Heart left ventricle (tissue), 16 donors: ENCODE measurements around the gene WRAP73. TPM values are rescaled to one million over a fixed set of nuclear protein-coding genes. Genes with fewer than 3 reads are reported as not detected.
A peak's percentile ranks its signal among the peaks of the same experiment; 100 is the strongest.

ENCODE experiments used
- ATAC-seq, 4 donors: fragments of 200-7000 bp; cut with Tn5 transposase; one replicate each; pipeline ENCODE4 v1.9.1; 2020 to 2022; ENCODE audit warnings: moderate library complexity in 4 of 4, mild to moderate bottlenecking in 3 of 4, moderate number of reproducible peaks in 1 of 4
- DNase-seq, 5 donors: peaks; one replicate each; pipeline ENCODE4 v3.0.0-alpha.2; 2020
- H3K27ac ChIP-seq, 12 donors: fragments of 200-600 bp; sonication (generic) in 4 of 12; one replicate each; pipeline versions ENCODE4 v1.5.0 to v1.8.0; 2016 to 2022; ENCODE audit warnings: mild to moderate bottlenecking in 2 of 12
- H3K27me3 ChIP-seq, 9 donors: fragments of 200-600 bp; sonication (generic) in 2 of 9; one replicate each; pipeline versions ENCODE4 v1.5.1 to v1.8.0; 2016 to 2022; ENCODE audit warnings: mild to moderate bottlenecking in 3 of 9
- H3K36me3 ChIP-seq, 9 donors: fragments of 200-600 bp; sonication (generic) in 2 of 9; one replicate each; pipeline versions ENCODE4 v1.5.0 to v1.8.0; 2018 to 2022; ENCODE audit warnings: mild to moderate bottlenecking in 2 of 9
- H3K4me1 ChIP-seq, 12 donors: fragments of 200-600 bp; sonication (generic) in 4 of 12; one replicate each; pipeline versions ENCODE4 v1.5.0 to v1.8.0; 2016 to 2022; ENCODE audit warnings: mild to moderate bottlenecking in 3 of 12
- H3K4me3 ChIP-seq, 12 donors: fragments of 200-600 bp; sonication (generic) in 4 of 12; one replicate each; pipeline versions ENCODE4 v1.5.0 to v1.8.0; 2017 to 2022; ENCODE audit warnings: mild to moderate bottlenecking in 9 of 12, moderate library complexity in 4 of 12
- H3K9me3 ChIP-seq, 12 donors: fragments of 200-600 bp; sonication (generic) in 4 of 12; one replicate each; pipeline versions ENCODE4 v1.5.0 to v1.8.0; 2016 to 2022; ENCODE audit warnings: mild to moderate bottlenecking in 1 of 12
- CTCF ChIP-seq, 12 donors: fragments of 200-600 bp; sonication (generic) in 4 of 12; IDR thresholded peaks; one replicate each; pipeline versions ENCODE4 v1.5.0 to v1.8.0; 2018 to 2022; ENCODE audit warnings: antibody characterized with exemption in 12 of 12, mild to moderate bottlenecking in 5 of 12
- POLR2A ChIP-seq, 2 donors: fragments of 450-650 bp; IDR thresholded peaks; one replicate each; pipeline ENCODE4 v1.6.1; 2017; ENCODE audit warnings: antibody characterized with exemption in 2 of 2, mild to moderate bottlenecking in 2 of 2, moderate library complexity in 2 of 2
- WGBS, 4 donors: extraction: QIAGEN DNeasy Blood & Tissue Kit in 2 of 4; methylation state at CpG; one replicate each; pipeline versions ENCODE4 v1.1.5 to v1.1.7; 2013 to 2018; 5-methylcytosine and 5-hydroxymethylcytosine counted together
- intact Hi-C, 10 donors: fragments of 100-400 bp; cut with DNase I; formaldehyde crosslinking; loops; one replicate each; pipeline versions ENCODE4 v1.11.1 to v1.14.2; 2022
- polyA plus RNA-seq, 2 donors: library from polyadenylated mRNA; stranded (reverse); fragments of 200-250 nt; gene quantifications; one replicate each; pipeline ENCODE4 v1.2.3, GENCODE V29; 2013
- total RNA-seq, 9 donors: library from RNA; depleted of rRNA in 2 of 9; stranded (reverse); fragments of >200 nt in 2 of 9; fragmentation: NEBNext Ultra II Directional in 3 of 9; extraction: Animal tissue kit (Norgen Biotek cat#: 25700) in 3 of 9; gene quantifications; one replicate each; pipeline versions ENCODE4 v1.1.0 to v1.2.4, GENCODE V29; 2016 to 2023
- donor health status: ischemic (EF 13 %, LVEDD 7.1; RV severe dilation, severe dysfunction).
- donor health status: healthy with polysubstance abuse.
- donor health status: DM: no; HTN: yes; CAD: no.
- donor health status: DM: no; HTN: no; CAD: no.
- donor health status: ischemic (EF 25% LVEDD 6.9; RV normal size, moderate dysfunction).
- donor health status: ischemic (EF 25% LVEDD 5.7; RV mildly dilated, moderate dysfunction).
- donor health status: healthy.
- donor health status: DM: yes; HTN: yes; CAD: no.
- donor health status: ischemic (EF 35%, LVEDD 5.7; RV mildly dilated, moderate dysfunction).
- donor health status: nonischemic (EF 11% LVEDD 7.7; RV severe dilation, severe dysfunction).
- donor health status: DM: yes; HTN: yes; CAD: no.
- donor health status: PGD.
- donor health status: ischemic (EF 29% LVEDD 5.4; RV normal size, mild dysfunction).
- donor health status: nonischemic (EF 23%, LVEDD 6.1; RV moderate dilation, normal function).

Gene WRAP73
- total and polyA plus RNA-seq, 11 donors: 8.5 to 21.6 (median 11.3) TPM

- no peaks in the 10 kb centered on the region for H3K9me3 ChIP-seq
- DNase-seq (no peak), ATAC-seq (no peak)
- no peak overlapping the region for H3K27ac ChIP-seq
- WGBS, 4 donors: 81 to 85% (median 82%) methylated on average over 2 of the region's 2 CpGs
- no peaks in the 10 kb centered on the region for H3K36me3 ChIP-seq
- TF ChIP-seq POLR2A (IDR thresholded peaks at IDR 0.05) (no peak), CTCF (IDR thresholded peaks at IDR 0.05) (no peak)
- H3K4me3 ChIP-seq: no peak overlapping the region
- no peaks in the 10 kb centered on the region for H3K4me1 ChIP-seq
- peaks cover 0 to 7% (median 0%) of the 10 kb centered on the region in 9 donors for H3K27me3 ChIP-seq
- intact Hi-C loops: no loop called here
These were observed 10.8 kb upstream of the WRAP73 start for GRCh38 chr1:3660704-3661103.

- H3K9me3 ChIP-seq: no peaks in the 10 kb centered on the region
- no peak overlapping the region for H3K27ac ChIP-seq
- WGBS, 4 donors: 83 to 94% (median 89%) methylated on average over 15 of the region's 15 CpGs
- no peaks in the 10 kb centered on the region for H3K36me3 ChIP-seq
- H3K4me1 ChIP-seq: peaks cover 0 to 7% (median 0%) of the 10 kb centered on the region in 12 donors
- peak in 1 of 5 donors; percentile 15 for DNase-seq
- peaks cover 0 to 23% (median 1%) of the 10 kb centered on the region in 9 donors for H3K27me3 ChIP-seq
- no peak overlapping the region for H3K4me3 ChIP-seq
- no peak for ATAC-seq
- no peak for TF ChIP-seq CTCF (IDR thresholded peaks at IDR 0.05)
- TF ChIP-seq POLR2A (IDR thresholded peaks at IDR 0.05): no peak
- intact Hi-C loops: no loop called here
These were observed 9.2 kb upstream of the WRAP73 start for GRCh38 chr1:3659093-3659492.

GRCh38 chr1:3658231-3658615 lies 8.3 kb upstream of the WRAP73 start:
- TF ChIP-seq POLR2A (IDR thresholded peaks at IDR 0.05): no peak
- TF ChIP-seq CTCF (IDR thresholded peaks at IDR 0.05): no peak
- peaks cover 0 to 7% (median 0%) of the 10 kb centered on the region in 12 donors for H3K4me1 ChIP-seq
- intact Hi-C loops: no loop called here
- H3K4me3 ChIP-seq: no peak overlapping the region
- no peak overlapping the region for H3K27ac ChIP-seq
- peaks cover under 1 to 32% (median 7%) of the 10 kb centered on the region in 9 donors for H3K27me3 ChIP-seq
- H3K9me3 ChIP-seq: no peaks in the 10 kb centered on the region
- WGBS, 4 donors: 59 to 69% (median 62%) methylated on average over 14 of the region's 14 CpGs
- ATAC-seq (no peak), DNase-seq (peak in 1 of 5 donors; percentile 3)
- H3K36me3 ChIP-seq: no peaks in the 10 kb centered on the region

- DNase-seq (peak in 1 of 5 donors; percentile 24), ATAC-seq (no peak)
- no peak for TF ChIP-seq CTCF (IDR thresholded peaks at IDR 0.05)
- no peak for TF ChIP-seq POLR2A (IDR thresholded peaks at IDR 0.05)
- Histone ChIP-seq H3K9me3 (no peaks in the 10 kb centered on the region), H3K4me3 (no peak overlapping the region), H3K36me3 (no peaks in the 10 kb centered on the region), H3K27me3 (peaks cover 6 to 37% (median 12%) of the 10 kb centered on the region in 9 donors), H3K4me1 (peaks cover 0 to 12% (median under 1%) of the 10 kb centered on the region in 12 donors), H3K27ac (no peak overlapping the region)
- WGBS, 4 donors: 74 to 83% (median 82%) methylated on average over 22 to 26 of the region's 26 CpGs
- intact Hi-C loops: no loop called here
These were observed 7.8 kb upstream of the WRAP73 start for GRCh38 chr1:3657578-3658230.
